Measurements from ENCODE around the gene MSMO1.
A peak's percentile ranks its signal among the peaks of the same experiment; 100 is the strongest.

Gene MSMO1

GRCh38 chr4:165355900-165356300, 28.4 kb downstream of the MSMO1 start:
- Histone ChIP-seq H3K9me2 (replicated peaks; ENCODE audit: control insufficient read depth, low read length) (no peaks in the 10 kb centered on the region), H3K9me3 (ENCODE audit: control insufficient read depth, insufficient read depth, low read length) (no peaks in the 10 kb centered on the region), H3K36me3 (ENCODE audit: control insufficient read depth, low read length) (no peaks in the 10 kb centered on the region), H3K4me2 (ENCODE audit: low read length) (no peak overlapping the region), H3K4me3 (ENCODE audit: low read length) (no peak overlapping the region), H4K20me1 (ENCODE audit: control insufficient read depth, insufficient read depth, low read depth, low read length) (no peaks in the 10 kb centered on the region), H3F3A (ENCODE audit: control insufficient read depth, insufficient read depth) (no peaks in the 10 kb centered on the region), H3K27ac (ENCODE audit: low read depth, low read length) (no peak overlapping the region), H3K4me1 (ENCODE audit: control insufficient read depth, low read length) (no peaks in the 10 kb centered on the region), H3K27me3 (ENCODE audit: control insufficient read depth, low read length) (peaks cover 5% of the 10 kb centered on the region), H3K79me2 (ENCODE audit: control insufficient read depth, low read length) (no peaks in the 10 kb centered on the region)
- no peak for TF ChIP-seq EZH2phosphoT487 (IDR thresholded peaks at IDR 0.05; ENCODE audit: borderline replicate concordance, low read length)
- peak; percentile 74 for TF ChIP-seq CTCF (IDR thresholded peaks at IDR 0.05; ENCODE audit: low read depth, low read length, poor library complexity, severe bottlenecking)

- no peak overlapping the region for H3K4me2 ChIP-seq (ENCODE audit: low read length)
Measured at GRCh38 chr4:165359506-165359905, 32.0 kb downstream of the MSMO1 start.

GRCh38 chr4:165360041-165360695, 32.7 kb downstream of the MSMO1 start:
- Histone ChIP-seq H3K36me3 (ENCODE audit: control insufficient read depth, low read length) (no peaks in the 10 kb centered on the region), H3F3A (ENCODE audit: control insufficient read depth, insufficient read depth) (no peaks in the 10 kb centered on the region), H3K9me3 (ENCODE audit: control insufficient read depth, insufficient read depth, low read length) (no peaks in the 10 kb centered on the region), H3K27ac (ENCODE audit: low read depth, low read length) (no peak overlapping the region), H3K4me2 (ENCODE audit: low read length) (no peak overlapping the region), H3K9me2 (replicated peaks; ENCODE audit: control insufficient read depth, low read length) (no peaks in the 10 kb centered on the region), H3K79me2 (ENCODE audit: control insufficient read depth, low read length) (no peaks in the 10 kb centered on the region), H3K4me1 (ENCODE audit: control insufficient read depth, low read length) (no peaks in the 10 kb centered on the region), H3K4me3 (ENCODE audit: low read length) (no peak overlapping the region), H3K27me3 (ENCODE audit: control insufficient read depth, low read length) (peaks cover 15% of the 10 kb centered on the region), H4K20me1 (ENCODE audit: control insufficient read depth, insufficient read depth, low read depth, low read length) (no peaks in the 10 kb centered on the region)
- TF ChIP-seq CTCF (IDR thresholded peaks at IDR 0.05; ENCODE audit: low read depth, low read length, poor library complexity, severe bottlenecking) (no peak), EZH2phosphoT487 (IDR thresholded peaks at IDR 0.05; ENCODE audit: borderline replicate concordance, low read length) (no peak)

More at GRCh38 chr4:165359506-165359905, 32.0 kb downstream of the MSMO1 start:
- H4K20me1 ChIP-seq (ENCODE audit: control insufficient read depth, insufficient read depth, low read depth, low read length), result no peaks in the 10 kb centered on the region
- no peaks in the 10 kb centered on the region for H3K36me3 ChIP-seq (ENCODE audit: control insufficient read depth, low read length)
- no peaks in the 10 kb centered on the region for H3K9me3 ChIP-seq (ENCODE audit: control insufficient read depth, insufficient read depth, low read length)
- no peaks in the 10 kb centered on the region for H3K9me2 ChIP-seq (replicated peaks; ENCODE audit: control insufficient read depth, low read length)
- H3K27ac ChIP-seq (ENCODE audit: low read depth, low read length), result no peak overlapping the region
- no peaks in the 10 kb centered on the region for H3K4me1 ChIP-seq (ENCODE audit: control insufficient read depth, low read length)
- H3K79me2 ChIP-seq (ENCODE audit: control insufficient read depth, low read length), result no peaks in the 10 kb centered on the region
- no peaks in the 10 kb centered on the region for H3F3A ChIP-seq (ENCODE audit: control insufficient read depth, insufficient read depth)
- H3K4me3 ChIP-seq (ENCODE audit: low read length), result no peak overlapping the region
- TF ChIP-seq EZH2phosphoT487 (IDR thresholded peaks at IDR 0.05; ENCODE audit: borderline replicate concordance, low read length), result no peak
- no peak for TF ChIP-seq CTCF (IDR thresholded peaks at IDR 0.05; ENCODE audit: low read depth, low read length, poor library complexity, severe bottlenecking)
- H3K27me3 ChIP-seq (ENCODE audit: control insufficient read depth, low read length), result peaks cover 15% of the 10 kb centered on the region

Measured in DOHH2 (cell line).